ENCODE results near the gene GPR179.
A peak's percentile ranks its signal among the peaks of the same experiment; 100 is the strongest.

Gene GPR179

GRCh38 chr17:38345743-38346142 is 2.0 kb upstream of the GPR179 start:
- DNase-seq, result no peak

GRCh38 chr17:38344420-38344745 is 627 bp upstream of the GPR179 start:
- DNase-seq, result no peak

GRCh38 chr17:38342886-38343607 is 709 bp downstream of the GPR179 start:
- no peak for DNase-seq

GRCh38 chr17:38341035-38341721 is 2.6 kb downstream of the GPR179 start:
- peak; percentile 72 for DNase-seq

GRCh38 chr17:38339891-38340290 is 3.9 kb downstream of the GPR179 start:
- DNase-seq, result no peak

- DNase-seq, result no peak
These were observed 5.2 kb downstream of the GPR179 start for GRCh38 chr17:38338535-38338934.

GRCh38 chr17:38338053-38338452 is 5.7 kb downstream of the GPR179 start:
- no peak for DNase-seq

- DNase-seq, result no peak
These were observed 6.9 kb downstream of the GPR179 start for GRCh38 chr17:38336838-38337237.

- no peak for DNase-seq
These were observed 9.0 kb downstream of the GPR179 start for GRCh38 chr17:38334480-38335364.

GRCh38 chr17:38333635-38334295 is 10.0 kb downstream of the GPR179 start:
- DNase-seq, result peak; percentile 61

GRCh38 chr17:38332735-38333134 is 11.0 kb downstream of the GPR179 start:
- no peak for DNase-seq

- DNase-seq, result no peak
These were observed 12.8 kb downstream of the GPR179 start for GRCh38 chr17:38330941-38331411.

- no peak for DNase-seq
These were observed 13.7 kb downstream of the GPR179 start for GRCh38 chr17:38329808-38330730.

- DNase-seq, result no peak
These were observed 14.5 kb downstream of the GPR179 start for GRCh38 chr17:38329284-38329683.

- DNase-seq, result no peak
These were observed 15.1 kb downstream of the GPR179 start for GRCh38 chr17:38328620-38329019.

- DNase-seq, result no peak
These were observed 15.8 kb downstream of the GPR179 start for GRCh38 chr17:38327936-38328335.

GRCh38 chr17:38326996-38327792 is 16.6 kb downstream of the GPR179 start:
- no peak for DNase-seq

- peak; percentile 63 for DNase-seq
These were observed 18.4 kb downstream of the GPR179 start for GRCh38 chr17:38325221-38325851.

- no peak for DNase-seq
These were observed 19.0 kb downstream of the GPR179 start for GRCh38 chr17:38324772-38325171.

GRCh38 chr17:38324141-38324697 is 19.5 kb downstream of the GPR179 start:
- no peak for DNase-seq
